COLO668 (cell line): Measurements from ENCODE around the gene STX19.

Experiments used
- DNase-seq: peaks from one replicate; lab custom pipeline; 2025; ENCODE audit not compliant: unreplicated experiment; lab: John Stamatoyannopoulos, UW

STX19 gene

GRCh38 chr3:94036909-94037507, 8.6 kb upstream of the STX19 start:
- DNase-seq = no peak

GRCh38 chr3:94026623-94027022, 1.8 kb downstream of the STX19 start:
- DNase-seq = no peak

GRCh38 chr3:94024385-94024784, 4.0 kb downstream of the STX19 start:
- no peak for DNase-seq

- DNase-seq = no peak
Observed at GRCh38 chr3:94020293-94020692, 8.1 kb downstream of the STX19 start.

- DNase-seq = no peak
Observed at GRCh38 chr3:94019659-94020058, 8.7 kb downstream of the STX19 start.

- no peak for DNase-seq
Observed at GRCh38 chr3:94015025-94015424, 13.4 kb downstream of the STX19 start.

- DNase-seq = no peak
Observed at GRCh38 chr3:94012185-94012584, 16.2 kb downstream of the STX19 start.

GRCh38 chr3:94011233-94011711, 17.1 kb downstream of the STX19 start:
- DNase-seq = no peak

- no peak for DNase-seq
Observed at GRCh38 chr3:94009608-94010007, 18.8 kb downstream of the STX19 start.

GRCh38 chr3:94008253-94008652, 20.1 kb downstream of the STX19 start:
- no peak for DNase-seq

GRCh38 chr3:94004301-94004910, 24.0 kb downstream of the STX19 start:
- DNase-seq = no peak

- no peak for DNase-seq
Observed at GRCh38 chr3:94001827-94002495, 26.4 kb downstream of the STX19 start.

- DNase-seq = no peak
Observed at GRCh38 chr3:94001191-94001590, 27.2 kb downstream of the STX19 start.

- DNase-seq = no peak
Observed at GRCh38 chr3:93994056-93994455, 34.3 kb downstream of the STX19 start.

- DNase-seq = no peak
Observed at GRCh38 chr3:93992207-93992606, 36.2 kb downstream of the STX19 start.

- DNase-seq = no peak
Observed at GRCh38 chr3:93991631-93992030, 36.8 kb downstream of the STX19 start.

GRCh38 chr3:93989241-93989640, 39.2 kb downstream of the STX19 start:
- no peak for DNase-seq

- no peak for DNase-seq
Observed at GRCh38 chr3:93988764-93989163, 39.6 kb downstream of the STX19 start.

- DNase-seq = no peak
Observed at GRCh38 chr3:93988283-93988682, 40.1 kb downstream of the STX19 start.

GRCh38 chr3:93984618-93985017, 43.8 kb downstream of the STX19 start:
- DNase-seq = no peak

GRCh38 chr3:93983408-93983807, 45.0 kb downstream of the STX19 start:
- DNase-seq = no peak

- DNase-seq = no peak
Observed at GRCh38 chr3:93981649-93982048, 46.7 kb downstream of the STX19 start.
